HepG2 (cell line): ENCODE data around the gene DNAJC21. TPM values are rescaled to one million over a fixed set of nuclear protein-coding genes. Genes with fewer than 3 reads are reported as not detected.

Experiments used
- BRCA1 ChIP-seq: sonication (generic); formaldehyde crosslinking; IDR thresholded peaks from 2 replicates; pipeline ENCODE4 v1.4.0; 2020; ENCODE audit warnings: missing genetic modification reagents
- DNMT3B ChIP-seq: conservative IDR thresholded peaks from 2 replicates; pipeline ENCODE4 v1.6.1; 2016; ENCODE audit warnings: missing biosample characterization, control low read depth
- ELK4 ChIP-seq: sonication (generic); formaldehyde crosslinking; IDR thresholded peaks from 2 replicates; pipeline ENCODE4 v1.9.0; 2021; ENCODE audit warnings: missing genetic modification reagents, borderline replicate concordance
- GATAD2A ChIP-seq: IDR thresholded peaks from 2 replicates; pipeline ENCODE4 v1.6.1; 2016
- HNF4G ChIP-seq, 2 experiments: sonication (generic) in 1 of 2; formaldehyde crosslinking in 1 of 2; IDR thresholded peaks; 2 replicates each; pipeline versions ENCODE4 v1.4.0 to v1.6.1; 2011 to 2020; ENCODE audit warnings: borderline replicate concordance in 2 of 2, low read depth in 2 of 2, mild to moderate bottlenecking in 2 of 2, low read length in 1 of 2, missing genetic modification reagents in 1 of 2, moderate library complexity in 1 of 2
- KDM1A ChIP-seq: IDR thresholded peaks from 2 replicates; pipeline ENCODE4 v1.6.1; 2016; ENCODE audit warnings: missing compliant biosample characterization
- NFE2 ChIP-seq: sonication (generic); formaldehyde crosslinking; IDR thresholded peaks from 2 replicates; pipeline ENCODE4 v1.4.0; 2020; ENCODE audit warnings: missing genetic modification reagents
- POGK ChIP-seq: sonication (generic); formaldehyde crosslinking; conservative IDR thresholded peaks from 2 replicates; pipeline ENCODE4 v1.8.0; 2022; ENCODE audit warnings: mild to moderate bottlenecking, moderate library complexity, missing genetic modification reagents
- RORA ChIP-seq: sonication (generic); formaldehyde crosslinking; IDR thresholded peaks from 2 replicates; pipeline ENCODE4 v1.5.0; 2020; ENCODE audit warnings: mild to moderate bottlenecking, missing genetic modification reagents, moderate library complexity
- SKIL ChIP-seq: sonication (generic); formaldehyde crosslinking; IDR thresholded peaks from 2 replicates; pipeline ENCODE4 v1.8.0; 2022; ENCODE audit warnings: missing genetic modification reagents, mild to moderate bottlenecking, moderate library complexity, borderline replicate concordance
- TOPORS ChIP-seq: sonication (generic); formaldehyde crosslinking; IDR thresholded peaks from 2 replicates; pipeline ENCODE4 v1.8.0; 2023; ENCODE audit warnings: mild to moderate bottlenecking, missing genetic modification reagents
- ZBTB26 ChIP-seq: IDR thresholded peaks from 2 replicates; pipeline ENCODE4 v1.6.1; 2016; ENCODE audit warnings: missing compliant biosample characterization, missing genetic modification reagents, borderline replicate concordance
- ZC3H13 ChIP-seq: sonication (generic); formaldehyde crosslinking; IDR thresholded peaks from 2 replicates; pipeline ENCODE4 v1.8.1; 2023; ENCODE audit warnings: mild to moderate bottlenecking, missing genetic modification reagents, moderate library complexity
- ZNF33A ChIP-seq: sonication (generic); formaldehyde crosslinking; IDR thresholded peaks from 2 replicates; pipeline ENCODE4 v1.5.1; 2020; ENCODE audit warnings: missing genetic modification reagents, mild to moderate bottlenecking, moderate library complexity, borderline replicate concordance
- ZNF446 ChIP-seq: sonication (generic); formaldehyde crosslinking; IDR thresholded peaks from 2 replicates; pipeline ENCODE4 v1.5.0; 2020; ENCODE audit warnings: mild to moderate bottlenecking, missing genetic modification reagents
- ZNF724P ChIP-seq: sonication (generic); formaldehyde crosslinking; IDR thresholded peaks from 2 replicates; pipeline ENCODE4 v1.8.0; 2022; ENCODE audit warnings: missing genetic modification reagents, borderline replicate concordance
- ZNF770 ChIP-seq: sonication (generic); formaldehyde crosslinking; IDR thresholded peaks from 2 replicates; pipeline ENCODE4 v1.5.0; 2020; ENCODE audit warnings: mild to moderate bottlenecking, missing genetic modification reagents
- ZNF772 ChIP-seq: sonication (generic); formaldehyde crosslinking; IDR thresholded peaks from 2 replicates; pipeline ENCODE4 v1.5.0; 2020; ENCODE audit warnings: mild to moderate bottlenecking, missing genetic modification reagents
- ZNF891 ChIP-seq: sonication (generic); formaldehyde crosslinking; IDR thresholded peaks from 2 replicates; pipeline ENCODE4 v1.5.0; 2020; ENCODE audit warnings: mild to moderate bottlenecking, missing genetic modification reagents
- ZSCAN21 ChIP-seq: sonication (generic); formaldehyde crosslinking; IDR thresholded peaks from 2 replicates; pipeline ENCODE4 v1.8.0; 2022; ENCODE audit warnings: mild to moderate bottlenecking, missing genetic modification reagents, moderate library complexity, borderline replicate concordance
- polyA plus RNA-seq, 8 experiments: library from polyadenylated mRNA; depleted of rRNA in 3 of 8; stranded (reverse) in 7 of 8; unstranded in 1 of 8; fragments of >200 nt; fragmentation: Illumina TruSeq in 4 of 8; extraction: Trizol in 4 of 8; gene quantifications; 2 replicates each; pipeline versions ENCODE4 v1.2.1 to v1.2.3, GENCODE V29; 2011 to 2016; ENCODE audit warnings: low read depth in 4 of 8, missing spikeins in 1 of 8, mixed read lengths in 1 of 8; ENCODE audit not compliant: insufficient read depth in 1 of 8
- total RNA-seq, 5 experiments: library from RNA; depleted of rRNA; stranded (reverse); fragments of >200 nt; fragmentation: Illumina TruSeq; extraction: Trizol; gene quantifications; 2 replicates each; pipeline ENCODE4 v1.2.3, GENCODE V29; 2016; ENCODE audit warnings: low read depth in 1 of 5

The DNAJC21 gene
- total and polyA plus RNA-seq, 2 of the 13 experiments (the other 11 are each of a cell fraction or from before 2014, with no cell fraction given) = 10.9 to 41.6 TPM

GRCh38 chr5:34915139-34915855, 14.1 kb upstream of the DNAJC21 start, which contains the start of the genes BRIX1 and RAD1 (continued):
- TF ChIP-seq TOPORS (CRISPR knock-in tag) = peak; percentile 60; the same call in 1 of the 2 replicates
- peak; percentile 89; the same call in 1 of the 2 replicates for TF ChIP-seq ELK4 (CRISPR knock-in tag)
- TF ChIP-seq ZC3H13 (CRISPR knock-in tag) = peak; percentile 73; the same call in 1 of the 2 replicates
- no peak for TF ChIP-seq BRCA1 (CRISPR knock-in tag)
- peak; percentile 91 for TF ChIP-seq ZNF772
- 0 out of 2 replicates have a peak, but pooled peaks have one; percentile 9 for TF ChIP-seq ZNF891 (CRISPR knock-in tag)
- peak; percentile 58; the same call in 1 of the 2 replicates for TF ChIP-seq ZNF770 (CRISPR knock-in tag)
- no peak for TF ChIP-seq HNF4G (IDR thresholded peaks at IDR 0.05; ENCODE audit: borderline replicate concordance, low read depth, low read length)
- peak; percentile 65; the same call in 1 of the 2 replicates for TF ChIP-seq HNF4G (CRISPR knock-in tag; IDR thresholded peaks at IDR 0.05; ENCODE audit: borderline replicate concordance, low read depth)
- 0 out of 2 replicates have a peak, but pooled peaks have one; percentile 16 for TF ChIP-seq ZNF724P
- no peak for TF ChIP-seq KDM1A (CRISPR knock-in tag)
- TF ChIP-seq ZSCAN21 (CRISPR knock-in tag) = no peak; the same call in 1 of the 2 replicates
- no peak for TF ChIP-seq NFE2 (CRISPR knock-in tag)
- peak; percentile 74; the same call in 1 of the 2 replicates for TF ChIP-seq ZNF33A (CRISPR knock-in tag)
- peak; percentile 74 for TF ChIP-seq DNMT3B (CRISPR knock-in tag)
- peak; percentile 98 for TF ChIP-seq POGK (CRISPR knock-in tag)
- TF ChIP-seq GATAD2A (CRISPR knock-in tag) = peak; percentile 44; the same call in 1 of the 2 replicates
- TF ChIP-seq RORA = peak; percentile 16; the same call in 1 of the 2 replicates
- TF ChIP-seq ZBTB26 (CRISPR knock-in tag) = no peak
- peak; percentile 75 for TF ChIP-seq SKIL (CRISPR knock-in tag)
- TF ChIP-seq ZNF446 (CRISPR knock-in tag) = no peak; the same call in 1 of the 2 replicates
